T-cell (primary cell): ENCODE results near the gene RNF144B. TPM values are rescaled to one million over a fixed set of nuclear protein-coding genes. Genes with fewer than 3 reads are reported as not detected.

ENCODE experiments used
- ATAC-seq, 4 experiments: fragments of 200-7000 bp in 3 of 4; fragments of 150-1000 bp in 1 of 4; cut with Tn5 transposase; replicated peaks in 1 of 4; 1 replicate in 3 of 4; 2 replicates in 1 of 4; pipeline ENCODE4 v1.10.0; 2021; ENCODE audit warnings: moderate library complexity in 3 of 4, mild to moderate bottlenecking in 2 of 4, moderate number of reproducible peaks in 1 of 4
- CTCF ChIA-PET, 2 donors: fragments of 300-600 bp; sonication (Branson Sonifier 250); formaldehyde crosslinking; loops; one replicate each; lab custom pipeline; 2022; ENCODE audit warnings: antibody characterized with exemption in 2 of 2; lab: Charles Lee
- POLR2A ChIA-PET, 2 donors: fragments of 300-600 bp; sonication (Branson Sonifier 250); formaldehyde crosslinking; loops; one replicate each; lab custom pipeline; 2022; ENCODE audit warnings: antibody characterized with exemption in 2 of 2; lab: Charles Lee
- DNase-seq, 35 experiments: peaks; one replicate each; pipeline versions ENCODE4 v3.0.0 to v3.0.0-alpha.2; 2013 to 2023
- H3K27ac ChIP-seq: one replicate; pipeline ENCODE4 v1.5.1; 2013; ENCODE audit warnings: low read length
- H3K27me3 ChIP-seq, 2 experiments: replicated peaks in 1 of 2; 1 replicate in 1 of 2; 2 replicates in 1 of 2; pipeline versions ENCODE4 v1.6.1 to v1.7.0; 2013; ENCODE audit warnings: low read length in 1 of 2, mixed read lengths in 1 of 2; ENCODE audit not compliant: control insufficient read depth in 2 of 2, insufficient read depth in 2 of 2; ENCODE audit errors: extremely low read depth in 1 of 2
- H3K36me3 ChIP-seq, 2 donors: 1 replicate in 1 of 2; 2 replicates in 1 of 2; pipeline versions ENCODE4 v1.6.1 to v1.7.0; 2013; ENCODE audit warnings: low read length in 1 of 2; ENCODE audit not compliant: control insufficient read depth in 2 of 2, insufficient read depth in 1 of 2; ENCODE audit errors: extremely low read depth in 1 of 2
- H3K4me1 ChIP-seq, 2 experiments: 1 replicate in 1 of 2; 2 replicates in 1 of 2; pipeline versions ENCODE4 v1.6.1 to v1.7.0; 2013; ENCODE audit warnings: low read length in 2 of 2, mixed read lengths in 1 of 2; ENCODE audit not compliant: insufficient read depth in 2 of 2, control insufficient read depth in 1 of 2; ENCODE audit errors: extremely low read depth in 1 of 2
- H3K4me3 ChIP-seq, 2 donors: 1 replicate in 1 of 2; 2 replicates in 1 of 2; pipeline versions ENCODE4 v1.5.1 to v1.7.0; 2013; ENCODE audit warnings: mild to moderate bottlenecking in 2 of 2, low read length in 1 of 2, moderate library complexity in 1 of 2; ENCODE audit not compliant: control insufficient read depth in 1 of 2; ENCODE audit errors: extremely low read depth in 1 of 2
- H3K9me3 ChIP-seq: 2 replicates; pipeline ENCODE4 v1.7.0; 2013
- H3K27ac Mint-ChIP-seq, 2 donors: one replicate each; pipeline ENCODE4 v1.8.0; 2020 to 2021; ENCODE audit warnings: mild to moderate bottlenecking in 2 of 2, mixed read lengths in 2 of 2
- H3K27me3 Mint-ChIP-seq, 2 donors: one replicate each; pipeline ENCODE4 v1.8.0; 2021 to 2022; ENCODE audit warnings: mixed read lengths in 2 of 2
- H3K36me3 Mint-ChIP-seq: one replicate; pipeline ENCODE4 v1.8.0; 2021; ENCODE audit warnings: mixed read lengths
- H3K4me1 Mint-ChIP-seq, 3 donors: one replicate each; pipeline ENCODE4 v1.8.0; 2020 to 2022; ENCODE audit warnings: mixed read lengths in 3 of 3, mild to moderate bottlenecking in 1 of 3
- H3K4me3 Mint-ChIP-seq, 3 donors: one replicate each; pipeline ENCODE4 v1.8.0; 2020 to 2022; ENCODE audit warnings: mild to moderate bottlenecking in 3 of 3, mixed read lengths in 3 of 3, moderate library complexity in 3 of 3
- H3K9me3 Mint-ChIP-seq, 3 donors: one replicate each; pipeline ENCODE4 v1.8.0; 2020 to 2022; ENCODE audit warnings: mixed read lengths in 3 of 3
- WGBS: methylation state at CpG from one replicate; pipeline ENCODE4 v1.1.5; 2013; ENCODE audit warnings: missing lambda C conversion rate; ENCODE audit not compliant: insufficient coverage; 5-methylcytosine and 5-hydroxymethylcytosine counted together
- total RNA-seq, 35 experiments: library from RNA in 6 of 35; stranded (reverse) in 6 of 35; fragments of 120-200 nt in 1 of 35; gene quantifications; one replicate each; pipeline versions ENCODE4 v1.2.1 to v1.2.4 and lab custom pipeline; 2013 to 2026

RNF144B gene
- total RNA-seq, 5 donors from 2014 or later (not counting 1 experiment from before 2014, with no cell fraction given) = 3.2 to 4.8 (median 4.3) TPM

DNA sequence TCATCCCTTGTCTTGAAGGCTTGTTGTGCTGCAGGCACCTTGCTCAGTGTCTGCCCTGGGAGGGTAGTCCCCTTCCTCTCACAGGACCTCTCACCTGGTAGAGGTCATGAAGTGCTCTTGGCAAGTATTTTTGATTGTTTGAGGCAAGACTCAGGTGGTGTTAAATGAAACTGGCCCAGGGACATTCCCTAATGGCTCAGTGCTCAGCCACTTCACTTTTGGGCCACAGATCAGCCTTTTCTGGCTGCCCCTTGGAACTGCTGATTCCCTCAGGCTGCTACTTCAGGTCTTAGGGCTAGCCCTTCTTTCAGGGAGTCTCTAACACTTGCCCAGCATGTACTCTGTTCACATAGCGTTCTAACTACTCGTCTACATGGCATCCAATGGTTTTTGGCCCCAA is 111.3 kb downstream of the RNF144B start:
- DNase-seq (no peak), ATAC-seq (no peak)
- ChIA-PET POLR2A (no interaction called here), CTCF (interaction anchor here in 1 of 2 donors (0.6 kb wide), 1 partner anchor 1457 kb away, joined by 4 read pairs; no protein-coding TSS in a partner anchor)
- Mint-ChIP-seq H3K4me1 (no peaks in the 10 kb centered on the region), H3K36me3 (no peaks in the 10 kb centered on the region), H3K4me3 (no peak overlapping the region), H3K9me3 (no peaks in the 10 kb centered on the region), H3K27me3 (no peaks in the 10 kb centered on the region), H3K27ac (no peak overlapping the region)
- peaks cover 0 to 5% of the 10 kb centered on the region in 2 experiments for H3K27me3 ChIP-seq
- H3K9me3 ChIP-seq = no peaks in the 10 kb centered on the region
- WGBS = no CpG with 5 or more reads among the region's 2 CpGs
- H3K4me1 ChIP-seq = no peaks in the 10 kb centered on the region
- H3K27ac ChIP-seq = no peak overlapping the region
- H3K4me3 ChIP-seq = no peak overlapping the region
- H3K36me3 ChIP-seq = no peaks in the 10 kb centered on the region

GRCh38 chr6:18500921-18501662 is 113.9 kb downstream of the RNF144B start:
- Histone ChIP-seq H3K27me3 (peaks cover 0 to 5% of the 10 kb centered on the region in 2 experiments), H3K9me3 (no peaks in the 10 kb centered on the region), H3K4me3 (no peak overlapping the region), H3K4me1 (no peaks in the 10 kb centered on the region), H3K36me3 (no peaks in the 10 kb centered on the region), H3K27ac (no peak overlapping the region)
- H3K4me1 Mint-ChIP-seq = peaks cover 0 to 3% (median 0%) of the 10 kb centered on the region in 3 donors
- POLR2A ChIA-PET = no interaction called here
- H3K4me3 Mint-ChIP-seq = no peak overlapping the region
- ATAC-seq = no peak
- CTCF ChIA-PET = interaction anchor here (0.7 to 3.4 kb wide), 6 partner anchors 11 to 178 kb away, joined by 3 to 18 read pairs (median 3); partner anchors contain the start of gene RNF144B (in 1 of the 2)
- H3K27ac Mint-ChIP-seq = no peak overlapping the region
- WGBS = 93% methylated on average over 5 of the region's 12 CpGs
- DNase-seq = no peak
- no peaks in the 10 kb centered on the region for H3K36me3 Mint-ChIP-seq
- peaks cover 0 to 2% of the 10 kb centered on the region in 2 donors for H3K27me3 Mint-ChIP-seq
- H3K9me3 Mint-ChIP-seq = no peaks in the 10 kb centered on the region

GRCh38 chr6:18501663-18502013 is 114.5 kb downstream of the RNF144B start:
- Histone ChIP-seq H3K36me3 (no peaks in the 10 kb centered on the region), H3K4me3 (no peak overlapping the region), H3K27me3 (peaks cover 0 to 5% of the 10 kb centered on the region in 2 experiments), H3K9me3 (no peaks in the 10 kb centered on the region), H3K27ac (no peak overlapping the region), H3K4me1 (no peaks in the 10 kb centered on the region)
- Mint-ChIP-seq H3K4me1 (peaks cover 0 to 3% (median 0%) of the 10 kb centered on the region in 3 donors), H3K9me3 (no peaks in the 10 kb centered on the region), H3K4me3 (no peak overlapping the region), H3K27ac (no peak overlapping the region), H3K27me3 (peaks cover 0 to 2% of the 10 kb centered on the region in 2 donors), H3K36me3 (no peaks in the 10 kb centered on the region)
- no peak for ATAC-seq
- DNase-seq = peak in 1 of 35 experiments; percentile 14
- WGBS = 81% methylated on average over 3 of the region's 4 CpGs
- POLR2A ChIA-PET = interaction anchor here in 1 of 2 donors (0.6 kb wide), 1 partner anchor 194 kb away, joined by 3 read pairs; no protein-coding TSS in a partner anchor
- CTCF ChIA-PET = interaction anchor here (0.6 to 3.4 kb wide), 7 partner anchors 12 to 234 kb away, joined by 3 to 18 read pairs (median 3); partner anchors contain the start of gene RNF144B (in 1 of the 2)

GRCh38 chr6:18503206-18503592 is 116.0 kb downstream of the RNF144B start:
- ChIA-PET POLR2A (interaction anchor here in 1 of 2 donors (0.5 kb wide), 1 partner anchor 239 kb away, joined by 3 read pairs; the partner anchor contains the start of gene DEK), CTCF (interaction anchor here (0.5 to 3.4 kb wide), 15 partner anchors 8 to 185 kb away, joined by 3 to 25 read pairs (median 4); no protein-coding TSS in a partner anchor)
- H3K4me3 Mint-ChIP-seq = no peak overlapping the region
- H3K9me3 Mint-ChIP-seq = no peaks in the 10 kb centered on the region
- H3K4me3 ChIP-seq = no peak overlapping the region
- H3K36me3 ChIP-seq = no peaks in the 10 kb centered on the region
- no peaks in the 10 kb centered on the region for H3K36me3 Mint-ChIP-seq
- no peak overlapping the region for H3K27ac ChIP-seq
- peaks cover 0 to 3% (median 0%) of the 10 kb centered on the region in 3 donors for H3K4me1 Mint-ChIP-seq
- no peaks in the 10 kb centered on the region for H3K9me3 ChIP-seq
- H3K27me3 ChIP-seq = peaks cover 0 to 5% of the 10 kb centered on the region in 2 experiments
- H3K27ac Mint-ChIP-seq = no peak overlapping the region
- DNase-seq (no peak), ATAC-seq (no peak)
- peaks cover 0 to 2% of the 10 kb centered on the region in 2 donors for H3K27me3 Mint-ChIP-seq
- no peaks in the 10 kb centered on the region for H3K4me1 ChIP-seq

DNA sequence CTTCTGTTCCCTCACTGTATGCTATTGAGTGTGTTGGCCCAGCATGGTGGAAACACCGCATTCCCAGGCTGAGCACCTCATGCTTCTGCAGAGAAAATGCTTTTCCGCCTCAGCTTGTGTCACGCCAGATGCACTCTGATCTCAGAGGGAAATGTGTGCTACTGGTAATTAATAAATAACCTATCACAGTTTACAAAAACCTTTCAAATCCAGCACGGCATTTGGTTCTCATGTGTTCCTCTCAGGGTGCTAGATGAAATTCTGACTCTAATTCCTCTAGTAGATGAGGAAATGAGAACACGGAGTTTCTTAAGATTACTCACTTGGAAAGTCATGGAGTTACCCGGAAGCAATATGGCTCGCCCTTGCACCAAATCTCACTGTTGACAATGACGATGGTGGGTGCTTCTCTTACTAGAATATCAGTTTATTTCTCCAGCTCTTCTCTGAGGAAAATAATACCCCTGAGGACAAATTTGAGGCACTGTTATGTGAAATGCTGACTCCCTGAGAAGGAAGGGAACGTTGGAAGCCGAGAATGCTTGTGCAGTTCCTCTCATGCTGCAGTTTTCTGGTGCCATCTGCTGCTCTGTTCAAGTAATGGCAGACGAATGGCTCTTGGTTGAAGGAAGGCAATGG is 116.6 kb downstream of the RNF144B start:
- no peaks in the 10 kb centered on the region for H3K9me3 Mint-ChIP-seq
- no peaks in the 10 kb centered on the region for H3K9me3 ChIP-seq
- ChIA-PET POLR2A (interaction anchor here in 1 of 2 donors (0.5 kb wide), 1 partner anchor 239 kb away, joined by 3 read pairs; the partner anchor contains the start of gene DEK), CTCF (interaction anchor here (0.5 to 3.4 kb wide), 13 partner anchors 9 to 195 kb away, joined by 3 to 25 read pairs (median 4); no protein-coding TSS in a partner anchor)
- peaks cover 0 to 2% of the 10 kb centered on the region in 2 donors for H3K27me3 Mint-ChIP-seq
- H3K36me3 Mint-ChIP-seq = no peaks in the 10 kb centered on the region
- no peak overlapping the region for H3K27ac Mint-ChIP-seq
- no peak overlapping the region for H3K4me3 Mint-ChIP-seq
- peak in 24 of 35 experiments; percentile 1 to 64 (median 11) for DNase-seq
- no peak overlapping the region for H3K4me3 ChIP-seq
- 27% methylated on average over 4 of the region's 11 CpGs for WGBS
- peaks cover 0 to 3% (median 0%) of the 10 kb centered on the region in 3 donors for H3K4me1 Mint-ChIP-seq
- no peak overlapping the region for H3K27ac ChIP-seq
- H3K36me3 ChIP-seq = no peaks in the 10 kb centered on the region
- H3K27me3 ChIP-seq = peaks cover 0 to 5% of the 10 kb centered on the region in 2 experiments
- no peaks in the 10 kb centered on the region for H3K4me1 ChIP-seq
- peak in 1 of 4 experiments; percentile 43 for ATAC-seq

- 50% methylated on average over 1 of the region's 2 CpGs for whole genome bisulfite sequencing
- CTCF ChIA-PET = interaction anchor here (0.5 to 3.4 kb wide), 10 partner anchors 15 to 196 kb away, joined by 3 to 25 read pairs (median 6); no protein-coding TSS in a partner anchor
- no peaks in the 10 kb centered on the region for H3K4me1 ChIP-seq
- H3K27ac ChIP-seq = no peak overlapping the region
- Mint-ChIP-seq H3K27me3 (peaks cover 0 to 2% of the 10 kb centered on the region in 2 donors), H3K4me1 (peaks cover 0 to 3% (median 0%) of the 10 kb centered on the region in 3 donors), H3K9me3 (no peaks in the 10 kb centered on the region), H3K27ac (no peak overlapping the region), H3K4me3 (no peak overlapping the region), H3K36me3 (no peaks in the 10 kb centered on the region)
- H3K36me3 ChIP-seq = no peaks in the 10 kb centered on the region
- no peaks in the 10 kb centered on the region for H3K9me3 ChIP-seq
- no peak overlapping the region for H3K4me3 ChIP-seq
- ATAC-seq = no peak
- peaks cover 0 to 5% of the 10 kb centered on the region in 2 experiments for H3K27me3 ChIP-seq
- POLR2A ChIA-PET = no interaction called here
- DNase-seq = no peak
Measured at GRCh38 chr6:18504232-18504596, 117.1 kb downstream of the RNF144B start.
